Measurements from ENCODE around the gene GRIK3.

GRCh38 chr1:37056325-37056724, 22.0 kb upstream of the GRIK3 start:
- no peak for TF ChIP-seq CTCF (IDR thresholded peaks at IDR 0.05)
- no peak for TF ChIP-seq POLR2A (IDR thresholded peaks at IDR 0.05)
